Progenitor cell of endocrine pancreas (in vitro differentiated cells): Measurements from ENCODE around the gene RAB11FIP3. TPM values are rescaled to one million over a fixed set of nuclear protein-coding genes. Genes with fewer than 3 reads are reported as not detected.

Experiments used
- DNase-seq: peaks from one replicate; pipeline ENCODE4 v3.0.0; 2021; ENCODE audit warnings: low spot score; ENCODE audit not compliant: unreplicated experiment
- H3K27ac Mint-ChIP-seq: 2 replicates; pipeline ENCODE4 v1.8.0; 2021; ENCODE audit warnings: mild to moderate bottlenecking, moderate library complexity, mixed read lengths
- H3K27me3 Mint-ChIP-seq: 2 replicates; pipeline ENCODE4 v1.8.0; 2021; ENCODE audit warnings: mixed read lengths
- H3K36me3 Mint-ChIP-seq: 2 replicates; pipeline ENCODE4 v1.8.0; 2022; ENCODE audit warnings: mixed read lengths; ENCODE audit not compliant: insufficient read depth
- H3K4me1 Mint-ChIP-seq: 2 replicates; pipeline ENCODE4 v1.8.0; 2021; ENCODE audit warnings: low read depth, mixed read lengths
- H3K4me3 Mint-ChIP-seq: 2 replicates; pipeline ENCODE4 v1.8.0; 2021; ENCODE audit warnings: low read depth, mild to moderate bottlenecking, moderate library complexity, mixed read lengths
- H3K9me3 Mint-ChIP-seq: 2 replicates; pipeline ENCODE4 v1.8.0; 2021; ENCODE audit warnings: low read depth, mixed read lengths
- microRNA-seq: library from miRNA; unstranded; fragments of <30 nt; microRNA quantifications from one replicate; pipeline ENCODE4 v1.1.0, GENCODE V29; 2020; ENCODE audit warnings: borderline number of aligned reads; ENCODE audit not compliant: unreplicated experiment
- total RNA-seq: library from RNA; stranded (reverse); gene quantifications from 2 replicates; pipeline ENCODE4 v1.2.1, GENCODE V29; 2021
- TF ChIP-seq, protein P1 (sequence below): fragments of 200-600 bp; sonication (generic); IDR thresholded peaks from one replicate; pipeline ENCODE4 v1.5.0; 2021; ENCODE audit warnings: antibody characterized with exemption, mild to moderate bottlenecking; ENCODE audit not compliant: unreplicated experiment

Gene RAB11FIP3
- total RNA-seq, 1 donor from 2014 or later: 97.9 TPM

DNA sequence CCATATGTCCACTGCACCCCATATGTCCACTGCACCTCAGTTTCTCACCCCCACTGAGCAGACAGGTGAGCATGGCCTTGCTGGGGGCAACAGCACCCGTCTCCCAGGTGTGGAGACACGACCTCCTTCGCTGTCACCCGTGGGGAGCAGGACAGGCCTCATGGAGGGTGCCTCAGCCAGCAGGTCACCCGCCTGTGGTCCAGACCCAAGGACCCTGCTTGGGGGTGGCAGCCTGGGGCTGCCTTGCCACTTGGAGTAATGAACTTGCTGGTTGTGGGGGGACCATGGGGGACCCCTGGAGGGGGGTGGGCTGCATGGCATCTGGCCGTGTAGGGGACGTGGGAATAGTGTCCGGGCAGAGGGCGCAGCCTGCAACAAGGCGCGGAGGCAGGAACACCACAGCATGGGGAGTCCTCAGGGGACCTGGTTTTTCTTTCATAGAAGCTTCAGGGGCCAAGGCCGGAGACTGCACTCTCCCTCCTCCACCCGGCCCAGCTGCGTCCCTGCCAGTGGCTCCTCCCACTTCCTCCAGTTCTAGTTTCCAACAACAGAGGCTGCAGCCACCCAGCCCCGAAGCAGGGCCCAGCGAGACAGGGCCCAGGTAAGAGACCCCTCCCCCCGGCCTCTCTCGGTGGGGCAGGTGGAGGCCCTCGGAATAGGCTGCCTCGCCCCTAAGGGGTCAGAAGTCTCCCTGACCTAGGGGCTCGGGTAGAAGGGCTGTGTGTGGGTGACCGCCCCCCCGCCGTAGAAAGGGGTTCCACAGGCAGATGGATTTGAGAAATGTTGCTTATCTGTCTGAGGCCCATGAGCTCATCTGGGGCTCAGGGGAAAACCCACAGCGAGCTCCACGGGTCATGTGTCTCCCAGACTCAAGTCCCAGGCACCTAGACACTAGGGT lies 141.3 kb downstream of the RAB11FIP3 start, which contains the start of gene NHLRC4:
Gene NHLRC4 (plus strand): TSS at position 531 of the 898 bp plus-strand sequence. CDS start 1,043 bp downstream, outside the sequence.
- H3K27ac Mint-ChIP-seq: no peak within 1 kb of the TSS
- no peaks in the 10 kb centered on the region for H3K36me3 Mint-ChIP-seq
- H3K4me1 Mint-ChIP-seq: peaks cover 19% of the 10 kb centered on the region
- H3K4me3 Mint-ChIP-seq: peak within 1 kb of the TSS; percentile 55
- no peaks in the 10 kb centered on the region for H3K9me3 Mint-ChIP-seq
- no peak for DNase-seq
- H3K27me3 Mint-ChIP-seq: peaks cover 9% of the 10 kb centered on the region
- TF ChIP-seq, protein P1, sequence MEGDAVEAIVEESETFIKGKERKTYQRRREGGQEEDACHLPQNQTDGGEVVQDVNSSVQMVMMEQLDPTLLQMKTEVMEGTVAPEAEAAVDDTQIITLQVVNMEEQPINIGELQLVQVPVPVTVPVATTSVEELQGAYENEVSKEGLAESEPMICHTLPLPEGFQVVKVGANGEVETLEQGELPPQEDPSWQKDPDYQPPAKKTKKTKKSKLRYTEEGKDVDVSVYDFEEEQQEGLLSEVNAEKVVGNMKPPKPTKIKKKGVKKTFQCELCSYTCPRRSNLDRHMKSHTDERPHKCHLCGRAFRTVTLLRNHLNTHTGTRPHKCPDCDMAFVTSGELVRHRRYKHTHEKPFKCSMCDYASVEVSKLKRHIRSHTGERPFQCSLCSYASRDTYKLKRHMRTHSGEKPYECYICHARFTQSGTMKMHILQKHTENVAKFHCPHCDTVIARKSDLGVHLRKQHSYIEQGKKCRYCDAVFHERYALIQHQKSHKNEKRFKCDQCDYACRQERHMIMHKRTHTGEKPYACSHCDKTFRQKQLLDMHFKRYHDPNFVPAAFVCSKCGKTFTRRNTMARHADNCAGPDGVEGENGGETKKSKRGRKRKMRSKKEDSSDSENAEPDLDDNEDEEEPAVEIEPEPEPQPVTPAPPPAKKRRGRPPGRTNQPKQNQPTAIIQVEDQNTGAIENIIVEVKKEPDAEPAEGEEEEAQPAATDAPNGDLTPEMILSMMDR: no peak

DNA sequence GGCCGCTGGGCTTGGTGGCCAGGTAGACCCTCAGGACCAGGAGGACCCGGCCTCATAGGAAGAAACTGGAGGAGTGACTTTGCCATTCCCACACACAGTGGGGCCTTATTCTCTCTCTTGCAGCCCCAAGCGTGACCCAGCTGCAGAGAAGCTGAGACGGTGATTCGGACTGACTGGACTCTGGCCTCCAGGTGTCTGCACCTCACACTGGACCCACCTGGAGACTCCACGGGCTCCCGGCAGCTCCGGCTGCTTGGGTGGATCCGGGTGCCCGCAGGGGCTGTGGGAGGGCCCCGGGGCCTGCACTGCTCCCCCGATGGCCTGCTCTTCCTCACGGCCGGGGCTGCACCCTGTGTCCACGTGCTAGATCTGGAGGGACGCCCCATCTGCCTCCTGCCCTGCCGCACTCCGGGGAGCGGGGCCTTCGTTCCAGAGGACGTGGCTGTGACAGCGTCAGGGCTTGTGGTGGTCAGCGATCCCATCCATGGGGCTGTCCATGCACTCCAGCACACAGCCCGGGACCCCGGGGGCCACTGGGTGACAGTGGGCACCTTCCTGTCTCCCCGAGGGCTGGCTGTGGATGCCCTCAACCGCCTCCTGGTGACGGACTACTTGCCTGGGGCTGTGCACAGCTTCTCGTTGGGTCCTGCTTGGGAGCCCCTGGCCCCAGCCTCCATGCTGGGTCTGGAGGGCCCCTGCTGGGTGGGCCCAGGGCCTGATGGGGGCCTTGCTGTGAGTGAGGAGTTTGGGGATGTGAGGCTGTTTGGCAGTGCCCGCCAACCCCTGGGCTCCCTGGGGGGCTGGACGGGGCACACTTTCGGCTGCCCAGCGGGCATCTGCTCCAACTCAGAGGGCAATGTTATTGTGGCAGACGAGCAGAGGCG lies 142.2 kb downstream of the RAB11FIP3 start:
- no peak overlapping the region for H3K27ac Mint-ChIP-seq
- H3K27me3 Mint-ChIP-seq: peaks cover 3% of the 10 kb centered on the region
- no peaks in the 10 kb centered on the region for H3K9me3 Mint-ChIP-seq
- TF ChIP-seq, protein P1: no peak
- H3K4me1 Mint-ChIP-seq: peaks cover 20% of the 10 kb centered on the region
- H3K36me3 Mint-ChIP-seq: no peaks in the 10 kb centered on the region
- peak overlapping the region; percentile 55 for H3K4me3 Mint-ChIP-seq
- DNase-seq: no peak

GRCh38 chr16:568401-569258 lies 143.2 kb downstream of the RAB11FIP3 start:
- H3K27me3 Mint-ChIP-seq: no peaks in the 10 kb centered on the region
- DNase-seq: no peak
- H3K4me3 Mint-ChIP-seq: peak overlapping the region; percentile 80
- peak overlapping the region; percentile 77 for H3K27ac Mint-ChIP-seq
- H3K4me1 Mint-ChIP-seq: peaks cover 20% of the 10 kb centered on the region
- TF ChIP-seq, protein P1: no peak
- H3K36me3 Mint-ChIP-seq: no peaks in the 10 kb centered on the region
- no peaks in the 10 kb centered on the region for H3K9me3 Mint-ChIP-seq

- Mint-ChIP-seq H3K4me3 (peak within 1 kb of the TSS; percentile 83), H3K27me3 (no peaks in the 10 kb centered on the region), H3K9me3 (no peaks in the 10 kb centered on the region), H3K4me1 (peaks cover 20% of the 10 kb centered on the region), H3K36me3 (no peaks in the 10 kb centered on the region), H3K27ac (peak within 1 kb of the TSS; percentile 90)
- TF ChIP-seq, protein P1: no peak
- peak; percentile 44 for DNase-seq
Measured at GRCh38 chr16:569445-570254, 144.2 kb downstream of the RAB11FIP3 start, which contains the start of gene PIGQ. Gene PIGQ (plus strand): TSS chr16:569968. CDS start chr16:574075, 4,107 bp downstream.

Small RNA genes within 50 kb of the gene (microRNA-seq; reads per million reads assigned to microRNA genes)
- 3.6 reads per million for gene MIR3176
- gene MIR5587: not detected

Other genes with a start within 250 kb of the RAB11FIP3 start
- not detected in 2 replicates for gene HBA1, start 249.0 kb upstream of the RAB11FIP3 start, total RNA-seq
- 0.60 and 0.84 TPM in 2 replicates for gene HBQ1, start 245.2 kb upstream of the RAB11FIP3 start, total RNA-seq
- 229 and 230 TPM in 2 replicates for gene LUC7L, start 196.2 kb upstream of the RAB11FIP3 start, total RNA-seq
- 127 and 129 TPM in 2 replicates for gene FAM234A, start 190.8 kb upstream of the RAB11FIP3 start, total RNA-seq
- 2.4 TPM in 2 replicates for gene RGS11, start 149.7 kb upstream of the RAB11FIP3 start, total RNA-seq
- 6.0 and 6.5 TPM in 2 replicates for gene ARHGDIG, start 145.1 kb upstream of the RAB11FIP3 start, total RNA-seq
- 3.8 TPM in 2 replicates for gene PDIA2, start 142.5 kb upstream of the RAB11FIP3 start, total RNA-seq
- 33.6 and 34.4 TPM in 2 replicates for gene AXIN1, start 72.9 kb upstream of the RAB11FIP3 start, total RNA-seq
- gene MRPL28, start 55.1 kb upstream of the RAB11FIP3 start, total RNA-seq: 82.7 and 85.3 TPM in 2 replicates
- gene PGAP6, start 43.7 kb upstream of the RAB11FIP3 start, total RNA-seq: 92.7 and 92.9 TPM in 2 replicates
- 151 and 154 TPM in 2 replicates for gene NME4, start 28.4 kb upstream of the RAB11FIP3 start, total RNA-seq
- gene DECR2, start 23.8 kb upstream of the RAB11FIP3 start, total RNA-seq: 39.4 and 41.3 TPM in 2 replicates
- gene CAPN15, start 102.1 kb downstream of the RAB11FIP3 start, total RNA-seq: 53.9 and 57.4 TPM in 2 replicates
- not detected in 2 replicates for gene PRR35, start 134.7 kb downstream of the RAB11FIP3 start, total RNA-seq
- 0.51 and 1.4 TPM in 2 replicates for gene NHLRC4, start 141.4 kb downstream of the RAB11FIP3 start, total RNA-seq
- gene PIGQ, start 144.3 kb downstream of the RAB11FIP3 start, total RNA-seq: 109 TPM in 2 replicates
- gene RAB40C, start 164.4 kb downstream of the RAB11FIP3 start, total RNA-seq: 29.0 and 30.6 TPM in 2 replicates
- gene WFIKKN1, start 205.3 kb downstream of the RAB11FIP3 start, total RNA-seq: 37.2 and 42.8 TPM in 2 replicates
- 59.3 and 64.0 TPM in 2 replicates for gene METTL26, start 210.7 kb downstream of the RAB11FIP3 start, total RNA-seq
- 26.3 and 31.4 TPM in 2 replicates for gene MCRIP2, start 216.2 kb downstream of the RAB11FIP3 start, total RNA-seq
- gene WDR90, start 223.7 kb downstream of the RAB11FIP3 start, total RNA-seq: 109 and 117 TPM in 2 replicates
- gene RHOT2, start 242.5 kb downstream of the RAB11FIP3 start, total RNA-seq: 153 and 167 TPM in 2 replicates